Astrocyte of the hippocampus (primary cell): ENCODE data around the gene CREB5.

Experiments used
- DNase-seq: peaks from one replicate; pipeline ENCODE4 v3.0.0; 2011; ENCODE audit warnings: low read depth, low spot score

Gene CREB5

DNA sequence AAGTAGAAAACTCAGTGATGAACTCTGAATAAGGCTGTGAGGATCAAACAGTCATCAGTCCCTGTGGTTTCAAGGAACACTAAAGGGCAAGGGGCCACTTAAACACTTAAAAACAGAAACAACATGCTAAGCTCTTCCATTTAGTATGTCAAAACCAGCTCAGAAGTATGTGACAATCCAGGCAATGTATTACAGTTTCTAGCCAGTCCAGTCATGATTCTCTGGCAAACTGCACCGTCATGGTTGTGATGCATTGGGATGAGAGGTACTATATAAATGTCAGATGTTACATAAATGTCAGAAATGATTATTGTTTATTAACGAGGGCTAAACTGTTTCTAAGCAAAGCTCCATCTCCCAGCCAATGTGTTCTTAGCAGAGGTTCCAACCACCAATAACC is 4.7 kb upstream of the CREB5 start:
- DNase-seq = peak; percentile 24

- no peak for DNase-seq
Observed at GRCh38 chr7:28408105-28408959, 4.0 kb upstream of the CREB5 start.

GRCh38 chr7:28408960-28409715 is 3.2 kb upstream of the CREB5 start:
- peak; percentile 98 for DNase-seq

DNA sequence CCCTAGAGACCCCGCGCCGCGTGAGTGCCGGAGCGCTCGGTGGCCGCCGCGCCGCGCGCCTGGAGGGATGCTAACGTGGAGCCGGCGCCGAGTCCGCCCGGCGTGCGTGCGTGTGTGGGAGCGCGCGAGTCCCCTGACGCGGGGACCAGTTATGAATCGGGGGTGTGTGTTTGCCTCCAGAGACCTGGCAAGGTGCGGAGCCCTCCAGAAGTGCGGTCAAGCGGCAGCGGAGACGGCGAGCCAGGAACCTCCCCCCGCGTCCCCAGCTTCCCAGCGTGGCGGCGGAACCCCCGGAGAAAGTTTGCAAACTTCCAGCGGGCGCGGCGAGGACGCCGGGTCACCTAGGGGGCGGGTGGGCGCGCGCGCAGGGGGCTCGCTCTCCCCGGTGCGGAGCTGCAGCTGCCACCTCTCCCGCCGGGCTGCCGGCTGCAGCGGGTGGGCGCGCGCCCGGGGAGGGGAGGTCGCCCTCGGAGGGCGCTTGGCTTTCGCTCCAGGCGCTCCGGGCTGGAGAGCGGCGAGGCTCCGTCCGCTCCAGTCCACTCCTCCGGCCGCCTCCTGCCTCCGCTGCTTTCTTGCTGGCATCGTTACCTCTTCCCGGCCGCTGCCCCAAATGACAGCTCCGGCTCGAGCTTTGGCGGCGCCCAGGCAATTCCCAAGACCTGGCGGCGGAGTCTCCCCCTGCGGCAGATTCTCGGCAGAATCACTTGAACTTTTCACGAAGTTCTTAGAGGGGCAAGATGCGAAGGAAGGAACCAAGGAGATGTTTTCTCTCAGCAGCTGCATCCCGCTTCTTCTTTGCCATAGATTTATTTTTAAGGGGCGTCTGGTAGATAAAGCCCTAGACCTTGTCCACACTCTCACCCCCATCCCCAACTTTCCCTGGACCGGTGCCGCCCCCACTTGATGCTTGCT is 2.3 kb upstream of the CREB5 start:
- peak; percentile 72 for DNase-seq

GRCh38 chr7:28410628-28411531 is 1.4 kb upstream of the CREB5 start:
- peak; percentile 60 for DNase-seq

GRCh38 chr7:28413011-28413410 is 693 bp downstream of the CREB5 start:
- DNase-seq = no peak

GRCh38 chr7:28414453-28414852 is 2.1 kb downstream of the CREB5 start:
- no peak for DNase-seq

- DNase-seq = no peak
Observed at GRCh38 chr7:28417321-28417940, 5.1 kb downstream of the CREB5 start.

GRCh38 chr7:28418311-28418710 is 6.0 kb downstream of the CREB5 start:
- DNase-seq = no peak

DNA sequence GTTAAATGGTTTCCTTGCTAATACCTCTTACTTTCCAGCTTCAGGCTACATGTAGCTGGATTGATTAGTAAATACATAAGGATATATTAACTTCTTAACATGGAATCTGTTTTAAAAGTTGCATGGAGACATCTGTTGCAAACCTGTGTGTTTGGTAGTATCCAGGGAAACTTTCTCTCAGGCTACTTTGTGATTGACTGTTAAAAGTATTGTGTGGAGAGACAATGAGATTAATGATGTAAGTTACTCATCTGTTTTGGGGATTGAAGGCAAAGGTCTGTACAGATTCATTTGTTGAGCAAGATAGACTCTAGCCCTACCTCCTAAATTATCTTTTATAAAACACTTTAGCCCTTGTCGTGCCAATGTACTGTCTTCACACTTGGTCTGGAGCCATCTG is 6.6 kb downstream of the CREB5 start:
- no peak for DNase-seq

- DNase-seq = peak; percentile 62
Observed at GRCh38 chr7:28419716-28420115, 7.4 kb downstream of the CREB5 start.

DNA sequence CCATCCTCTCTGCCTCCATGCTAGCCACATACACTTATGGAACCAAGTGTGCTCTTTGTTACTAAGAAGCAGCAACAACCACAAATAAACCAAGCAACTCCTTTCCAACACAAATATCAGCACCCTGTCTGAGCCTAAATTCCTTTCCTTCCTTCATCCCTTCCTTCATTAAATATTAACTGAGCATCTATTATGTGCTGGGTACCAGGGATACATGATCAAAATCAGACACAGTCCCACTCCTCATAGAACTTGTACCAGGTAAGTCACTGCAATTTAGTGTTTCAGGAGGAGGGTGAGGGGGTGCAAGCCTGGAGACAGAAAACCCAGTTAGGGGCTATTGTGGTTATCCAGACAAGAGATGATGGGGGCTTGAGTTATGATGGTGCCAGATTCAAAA is 10.8 kb downstream of the CREB5 start:
- no peak for DNase-seq

- DNase-seq = no peak
Observed at GRCh38 chr7:28423918-28424514, 11.7 kb downstream of the CREB5 start.

DNA sequence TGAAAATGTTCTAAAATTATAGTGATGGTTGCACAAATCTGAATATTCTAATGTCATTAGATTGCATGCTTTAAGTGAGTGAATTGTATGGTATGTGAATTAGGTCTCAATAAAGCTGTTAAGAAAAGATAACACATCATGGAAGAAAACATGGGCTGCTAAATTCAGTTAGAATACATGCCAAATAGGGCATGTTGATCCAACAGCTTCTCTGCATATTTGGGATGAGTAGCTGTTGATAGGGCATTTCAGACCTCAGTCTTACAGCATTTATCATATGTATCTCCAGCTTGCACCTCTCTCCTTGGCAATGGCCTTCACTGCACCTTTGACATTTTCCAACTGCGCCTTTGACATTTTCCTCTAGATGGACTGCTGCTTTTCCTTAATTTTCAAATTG is 13.2 kb downstream of the CREB5 start:
- DNase-seq = no peak

GRCh38 chr7:28427236-28427635 is 14.9 kb downstream of the CREB5 start:
- DNase-seq = no peak

DNA sequence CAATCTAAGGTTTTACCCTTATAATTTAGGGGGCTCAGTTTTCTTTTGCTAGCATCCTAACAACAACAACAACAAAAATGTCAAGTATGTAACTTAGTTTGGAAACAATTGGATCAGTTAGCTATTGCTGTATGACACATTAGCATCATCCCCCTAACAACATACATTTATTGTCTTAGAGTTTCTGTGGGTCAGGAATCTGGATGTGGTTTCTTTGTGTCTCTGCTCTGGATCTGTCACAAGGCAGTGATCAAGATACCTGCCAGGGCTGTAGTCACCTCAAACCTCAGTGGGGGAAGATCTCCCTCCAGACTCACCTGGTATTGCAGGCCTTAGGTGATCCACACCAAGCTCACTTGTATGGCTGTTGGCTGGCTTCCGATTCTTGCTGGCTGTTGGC is 18.3 kb downstream of the CREB5 start:
- DNase-seq = no peak

DNA sequence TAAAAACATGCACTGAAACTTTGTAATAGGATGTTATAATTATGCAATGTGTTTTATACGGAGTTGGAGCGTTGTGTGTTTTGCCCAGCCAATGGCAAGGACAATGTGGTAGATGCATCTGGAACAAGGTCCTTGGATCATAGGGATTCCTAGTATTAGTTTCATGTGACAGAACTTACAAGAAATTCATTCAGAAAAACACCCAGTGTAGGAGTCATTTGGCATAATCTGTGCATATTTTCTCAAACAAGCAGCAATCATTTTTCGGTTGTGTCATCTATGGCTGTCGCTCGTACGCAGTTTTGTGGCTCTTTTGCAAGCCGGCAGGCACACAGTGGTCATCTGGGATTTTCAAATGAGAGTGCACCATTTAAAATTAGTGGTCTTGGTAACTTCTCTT is 19.8 kb downstream of the CREB5 start:
- DNase-seq = no peak

- DNase-seq = no peak
Observed at GRCh38 chr7:28433039-28433438, 20.7 kb downstream of the CREB5 start.

DNA sequence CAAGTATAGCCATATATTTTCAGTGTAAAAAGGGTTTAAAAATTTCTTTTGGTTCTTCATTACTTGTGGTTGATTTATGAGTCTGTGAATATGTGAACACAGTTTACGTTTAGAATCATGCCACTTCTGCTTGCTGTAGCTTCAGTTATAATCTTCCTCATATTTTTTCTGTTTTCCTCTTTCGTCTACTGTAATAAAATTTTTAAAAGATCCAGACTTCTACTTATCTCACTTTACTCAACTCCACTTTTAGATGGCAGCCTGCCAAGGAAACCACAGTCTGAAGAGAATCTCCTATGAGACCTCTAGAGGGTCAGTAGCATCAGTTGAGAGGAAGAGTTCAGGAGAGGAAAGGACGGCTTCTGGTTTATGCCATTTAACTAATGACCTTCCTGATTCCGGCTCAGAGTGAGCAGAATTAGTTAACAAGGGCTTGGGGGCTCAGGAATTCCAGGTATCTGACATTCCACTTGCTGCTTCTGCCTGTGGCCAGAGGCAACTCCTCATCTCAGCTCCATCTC is 21.4 kb downstream of the CREB5 start:
- DNase-seq = peak; percentile 52

DNA sequence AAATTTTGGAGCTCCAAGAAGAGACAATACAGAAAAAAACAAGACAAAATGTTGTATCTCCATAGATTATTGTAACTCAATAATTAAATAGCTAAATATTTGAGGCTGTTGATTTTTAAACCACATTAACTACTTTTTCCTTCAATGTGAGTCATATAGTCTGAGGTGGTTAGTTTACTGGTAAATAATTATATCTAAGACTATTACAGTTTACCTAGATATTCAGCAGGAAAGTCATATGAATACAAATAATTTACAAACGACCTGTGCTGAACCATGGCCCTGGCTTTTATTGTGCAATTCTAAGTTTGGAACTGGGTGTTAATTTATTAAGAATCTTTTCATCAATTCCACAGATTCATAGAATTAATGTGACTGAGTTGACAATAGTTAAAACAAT is 22.2 kb downstream of the CREB5 start:
- DNase-seq = no peak
